C4-2B (cell line): Measurements from ENCODE around the gene TTC9C.

Experiments used
- H3K27ac ChIP-seq: fragments of 450-650 bp; 2 replicates; pipeline ENCODE4 v1.5.1; 2017
- CTCF ChIP-seq: fragments of 450-650 bp; conservative IDR thresholded peaks from 2 replicates; pipeline ENCODE4 v1.5.1; 2017; ENCODE audit warnings: mild to moderate bottlenecking
- ZFX ChIP-seq: fragments of 450-650 bp; IDR thresholded peaks from 2 replicates; pipeline ENCODE4 v1.6.1; 2017

Gene TTC9C

GRCh38 chr11:62757846-62758788, 29.8 kb downstream of the TTC9C start:
- no peak overlapping the region for H3K27ac ChIP-seq
- TF ChIP-seq CTCF, result no peak
- no peak for TF ChIP-seq ZFX

- H3K27ac ChIP-seq, result peak overlapping the region; percentile 80
Measured at GRCh38 chr11:62760867-62761227, 32.6 kb downstream of the TTC9C start.

- TF ChIP-seq CTCF, result no peak
- TF ChIP-seq ZFX, result peak; percentile 60; the same call in 1 of the 2 replicates
- peak overlapping the region; percentile 79 for H3K27ac ChIP-seq
Measured at GRCh38 chr11:62770778-62771143, 42.5 kb downstream of the TTC9C start.

GRCh38 chr11:62771144-62772021, 43.1 kb downstream of the TTC9C start, which contains the start of gene TAF6L:
TSS of gene TAF6L (plus strand) at chr11:62771396. CDS start at chr11:62775784, 4,388 bp downstream.
- no peak for TF ChIP-seq ZFX

GRCh38 chr11:62774407-62774806, 46.1 kb downstream of the TTC9C start:
- no peak overlapping the region for H3K27ac ChIP-seq
- TF ChIP-seq ZFX, result no peak
- no peak for TF ChIP-seq CTCF

More at GRCh38 chr11:62771144-62772021, 43.1 kb downstream of the TTC9C start, which contains the start of gene TAF6L:
- H3K27ac ChIP-seq, result peak within 1 kb of the TSS; percentile 79

GRCh38 chr11:62775646-62776045, 47.4 kb downstream of the TTC9C start:
- TF ChIP-seq CTCF (no peak), ZFX (no peak)
- H3K27ac ChIP-seq, result no peak overlapping the region

- no peak overlapping the region for H3K27ac ChIP-seq
- TF ChIP-seq CTCF, result no peak
Measured at GRCh38 chr11:62777389-62777788, 49.1 kb downstream of the TTC9C start.

- TF ChIP-seq ZFX, result no peak
- TF ChIP-seq CTCF, result no peak
- no peak overlapping the region for H3K27ac ChIP-seq
Measured at GRCh38 chr11:62778441-62778840, 50.2 kb downstream of the TTC9C start.
